Endothelial cell of umbilical vein (primary cell): ENCODE measurements around the gene TNNI3K. TPM values are rescaled to one million over a fixed set of nuclear protein-coding genes. Genes with fewer than 3 reads are reported as not detected.

Experiments
- BruUV-seq: library from RNA; stranded (reverse); fragments of 400-500 nt; replicated peaks from 2 replicates; lab custom pipeline; 2021; lab: Mats Ljungman, UMichigan
- CTCF ChIA-PET: fragments of 300-600, 350-600 bp; sonication (Branson Sonifier 250); formaldehyde crosslinking; loops from one replicate; lab custom pipeline; 2021; ENCODE audit warnings: antibody characterized with exemption, inconsistent platforms; lab: Charles Lee
- POLR2A ChIA-PET: fragments of 300-600, 350-600 bp; sonication (Branson Sonifier 250); formaldehyde crosslinking; loops from one replicate; lab custom pipeline; 2021; ENCODE audit warnings: antibody characterized with exemption, inconsistent platforms; lab: Charles Lee
- DNase-seq: peaks from one replicate; pipeline ENCODE4 v3.0.0-alpha.2; 2011; ENCODE audit warnings: low read depth, low spot score
- FAIRE-seq: peaks from 2 replicates; lab custom pipeline; 2011; peaks lifted over from hg19 to GRCh38; lab: Jason Lieb, UNC
- H2AFZ ChIP-seq: 2 replicates; pipeline ENCODE4 v1.6.0; 2012; ENCODE audit warnings: low read depth, low read length, control low read depth, inconsistent platforms
- H3K27ac ChIP-seq: 2 replicates; pipeline ENCODE4 v1.5.1; 2011; ENCODE audit warnings: low read depth, mild to moderate bottlenecking, control low read depth, low read length, moderate library complexity; ENCODE audit not compliant: insufficient read depth
- H3K27me3 ChIP-seq, 2 experiments: 2 replicates each; pipeline versions ENCODE4 v1.6.0 to v1.6.1; 2011; ENCODE audit warnings: low read length in 2 of 2, mixed read lengths in 1 of 2; ENCODE audit not compliant: control insufficient read depth in 2 of 2, insufficient read depth in 2 of 2
- H3K36me3 ChIP-seq, 2 experiments: 2 replicates in 1 of 2; 3 replicates in 1 of 2; pipeline ENCODE4 v1.5.1; 2011; ENCODE audit warnings: low read length in 2 of 2, mild to moderate bottlenecking in 1 of 2, moderate library complexity in 1 of 2; ENCODE audit not compliant: control insufficient read depth in 2 of 2, insufficient read depth in 2 of 2; ENCODE audit errors: extremely low read depth in 1 of 2
- H3K4me1 ChIP-seq: 3 replicates; pipeline ENCODE4 v1.5.1; 2011; ENCODE audit warnings: mild to moderate bottlenecking, low read length; ENCODE audit not compliant: control insufficient read depth, insufficient read depth; ENCODE audit errors: extremely low read depth
- H3K4me2 ChIP-seq: 2 replicates; pipeline ENCODE4 v1.6.1; 2011; ENCODE audit warnings: low read length, control low read depth, mixed read lengths; ENCODE audit not compliant: insufficient read depth
- H3K4me3 ChIP-seq, 3 experiments: fragments of 200-600 bp in 1 of 3; sonication (generic), shearing (Covaris generic) in 1 of 3; replicated peaks in 1 of 3; 2 replicates each; pipeline ENCODE4 v1.5.1; 2011 to 2016; ENCODE audit warnings: control low read depth in 3 of 3, low read length in 3 of 3, mild to moderate bottlenecking in 2 of 3, inconsistent platforms in 1 of 3, low read depth in 1 of 3, moderate library complexity in 1 of 3; ENCODE audit not compliant: insufficient read depth in 1 of 3
- H3K79me2 ChIP-seq: 2 replicates; pipeline ENCODE4 v1.6.0; 2012; ENCODE audit warnings: low read length, inconsistent platforms; ENCODE audit not compliant: control insufficient read depth, insufficient read depth
- H3K9ac ChIP-seq: replicated peaks from 2 replicates; pipeline ENCODE3; 2011; ENCODE audit warnings: low read length, control low read depth; ENCODE audit not compliant: insufficient read depth; ENCODE audit errors: extremely low read depth
- H3K9me1 ChIP-seq: replicated peaks from 3 replicates; pipeline ENCODE4 v1.6.0; 2011; ENCODE audit warnings: mild to moderate bottlenecking, low read length; ENCODE audit not compliant: control insufficient read depth, insufficient read depth; ENCODE audit errors: extremely low read depth
- H3K9me3 ChIP-seq: replicated peaks from 2 replicates; pipeline ENCODE4 v1.5.1; 2012; ENCODE audit warnings: low read length, inconsistent platforms; ENCODE audit not compliant: control insufficient read depth, insufficient read depth
- H4K20me1 ChIP-seq: replicated peaks from 2 replicates; pipeline ENCODE3; 2011; ENCODE audit warnings: mild to moderate bottlenecking, low read length; ENCODE audit not compliant: control insufficient read depth, insufficient read depth; ENCODE audit errors: extremely low read depth
- CTCF ChIP-seq, 2 donors: IDR thresholded peaks; 1 replicate in 1 of 2; 2 replicates in 1 of 2; pipeline ENCODE4 v1.5.1; 2011; ENCODE audit warnings: low read length in 2 of 2, mild to moderate bottlenecking in 2 of 2, moderate library complexity in 2 of 2, control low read depth in 1 of 2, inconsistent platforms in 1 of 2, low read depth in 1 of 2; ENCODE audit not compliant: insufficient read depth in 1 of 2; ENCODE audit errors: extremely low read depth in 1 of 2
- EZH2 ChIP-seq: IDR thresholded peaks from 2 replicates; pipeline ENCODE4 v1.6.1; 2012; ENCODE audit warnings: borderline replicate concordance, low read depth, mild to moderate bottlenecking, moderate library complexity, low read length, inconsistent platforms; ENCODE audit not compliant: severe bottlenecking
- FOS ChIP-seq: IDR thresholded peaks from 2 replicates; pipeline ENCODE4 v1.6.1; 2011; ENCODE audit warnings: mild to moderate bottlenecking, low read length, moderate library complexity, borderline replicate concordance; ENCODE audit not compliant: insufficient read depth
- GATA2 ChIP-seq: IDR thresholded peaks from 2 replicates; pipeline ENCODE4 v1.7.0; 2011; ENCODE audit warnings: low read depth, mild to moderate bottlenecking, moderate library complexity, mixed read lengths, low read length; ENCODE audit not compliant: insufficient read length, insufficient read depth
- JUN ChIP-seq: IDR thresholded peaks from 2 replicates; pipeline ENCODE4 v1.6.1; 2011; ENCODE audit warnings: borderline replicate concordance, low read depth; ENCODE audit not compliant: insufficient read length, insufficient read depth
- MAX ChIP-seq: IDR thresholded peaks from 2 replicates; pipeline ENCODE4 v1.6.1; 2011; ENCODE audit not compliant: insufficient read depth, insufficient read length
- MYC ChIP-seq: IDR thresholded peaks from one replicate; pipeline ENCODE4 v1.6.1; 2011; ENCODE audit warnings: mild to moderate bottlenecking, low read depth, low read length
- POLR2A ChIP-seq: IDR thresholded peaks from 2 replicates; pipeline ENCODE4 v1.6.1; 2012; ENCODE audit warnings: low read depth, mild to moderate bottlenecking, control low read depth, low read length
- POLR2AphosphoS5 ChIP-seq: IDR thresholded peaks from 2 replicates; pipeline ENCODE4 v1.6.1; 2012; ENCODE audit warnings: low read depth, mild to moderate bottlenecking, control low read depth, low read length, moderate library complexity; ENCODE audit not compliant: insufficient read depth
- dilution Hi-C: fragments of 300-500 bp; cut with MboI; formaldehyde crosslinking; loops from one replicate; pipeline ENCODE4 v1.15.0; 2019; ENCODE audit warnings: low sequenced_read_pairs; ENCODE audit not compliant: extremely low pct_ligation_motif_present
- intact Hi-C: fragments of 100-400 bp; cut with micrococcal nuclease; formaldehyde crosslinking; loops from one replicate; pipeline ENCODE4 v1.10.0; 2022
- polyA plus RNA-seq, 4 experiments: library from polyadenylated mRNA; depleted of rRNA in 3 of 4; stranded (reverse) in 3 of 4; unstranded in 1 of 4; fragments of >200 nt; gene quantifications; 2 replicates each; pipeline versions ENCODE4 v1.2.1 to v1.2.3, GENCODE V29; 2011 to 2012; ENCODE audit warnings: missing spikeins in 1 of 4
- total RNA-seq: library from RNA; stranded (reverse); gene quantifications from 2 replicates; pipeline ENCODE4 v1.2.3, GENCODE V29; 2021

The TNNI3K gene
- total and polyA plus RNA-seq, 2 donors (not counting 3 experiments of a cell fraction or from before 2014, with no cell fraction given) = 0.69 TPM; not detected in 1

- intact Hi-C loops = no loop called here
- Histone ChIP-seq H3K4me1 (no peaks in the 10 kb centered on the region), H2AFZ (no peak overlapping the region), H3K9me3 (no peaks in the 10 kb centered on the region), H3K4me2 (no peak overlapping the region), H3K27me3 (no peaks in the 10 kb centered on the region), H4K20me1 (no peaks in the 10 kb centered on the region), H3K36me3 (no peaks in the 10 kb centered on the region), H3K9ac (no peak overlapping the region), H3K4me3 (no peak overlapping the region), H3K79me2 (no peaks in the 10 kb centered on the region), H3K27ac (no peak overlapping the region), H3K9me1 (no peaks in the 10 kb centered on the region)
- dilution Hi-C loops = no loop called here
- FAIRE-seq (no peak), DNase-seq (no peak)
- ChIA-PET CTCF (interaction anchor here (1.3 kb wide), 1 partner anchor 118 kb away, joined by 3 read pairs; no protein-coding TSS in a partner anchor), POLR2A (no interaction called here)
- TF ChIP-seq CTCF (IDR thresholded peaks at IDR 0.05; ENCODE audit: extremely low read depth in 1 of 2, insufficient read depth in 1 of 2, low read depth in 1 of 2, low read length in 2 of 2) (no peak), MYC (no peak), POLR2AphosphoS5 (no peak), GATA2 (no peak), MAX (no peak), EZH2 (no peak), POLR2A (no peak), FOS (no peak), JUN (no peak)
- no TSS peak for BruUV-seq
Observed at GRCh38 chr1:74571891-74572290, 336.7 kb downstream of the TNNI3K start.
